ENCODE results near the gene UBR4. TPM values are rescaled to one million over a fixed set of nuclear protein-coding genes. Genes with fewer than 3 reads are reported as not detected.
"Not testable (repeated sequence)": the region's sequence is repeated elsewhere in the genome, so short reads cannot be mapped to it uniquely, and the experiment has no call there.

The UBR4 gene
- total RNA-seq, 2 experiments from 2014 or later, result 133 TPM

DNA sequence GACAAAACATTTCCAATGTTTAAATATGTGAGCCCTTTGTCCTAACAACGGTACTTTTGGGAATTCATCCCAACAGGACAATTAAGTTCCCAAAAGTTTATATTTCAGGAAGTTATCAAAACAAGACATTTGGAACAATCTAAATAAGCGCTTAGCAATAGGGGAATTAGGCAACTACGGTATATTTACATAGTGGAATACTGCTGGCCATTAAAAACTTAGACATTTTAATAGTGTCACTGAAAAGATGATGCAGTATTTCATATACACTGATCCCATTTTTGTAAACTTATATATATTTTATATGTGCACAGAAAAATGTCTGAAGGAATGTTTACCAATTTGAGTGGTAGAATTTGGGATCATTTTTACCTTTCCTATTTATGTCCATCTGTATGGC, 20.8 kb downstream of the UBR4 start:
- ChIA-PET CTCF (no interaction called here), POLR2A (no interaction called here)
- Mint-ChIP-seq H3K9me3 (no peaks in the 10 kb centered on the region), H3K36me3 (ENCODE audit: low read depth) (peaks cover 71% of the 10 kb centered on the region), H3K4me3 (no peak overlapping the region), H3K27me3 (no peaks in the 10 kb centered on the region), H3K27ac (no peak overlapping the region), H3K4me1 (ENCODE audit: low read depth) (peaks cover 24% of the 10 kb centered on the region)
- ATAC-seq (no peak), DNase-seq (no peak)
- intact Hi-C loops (cut with micrococcal nuclease), result no loop called here
- TF ChIP-seq, protein P1, sequence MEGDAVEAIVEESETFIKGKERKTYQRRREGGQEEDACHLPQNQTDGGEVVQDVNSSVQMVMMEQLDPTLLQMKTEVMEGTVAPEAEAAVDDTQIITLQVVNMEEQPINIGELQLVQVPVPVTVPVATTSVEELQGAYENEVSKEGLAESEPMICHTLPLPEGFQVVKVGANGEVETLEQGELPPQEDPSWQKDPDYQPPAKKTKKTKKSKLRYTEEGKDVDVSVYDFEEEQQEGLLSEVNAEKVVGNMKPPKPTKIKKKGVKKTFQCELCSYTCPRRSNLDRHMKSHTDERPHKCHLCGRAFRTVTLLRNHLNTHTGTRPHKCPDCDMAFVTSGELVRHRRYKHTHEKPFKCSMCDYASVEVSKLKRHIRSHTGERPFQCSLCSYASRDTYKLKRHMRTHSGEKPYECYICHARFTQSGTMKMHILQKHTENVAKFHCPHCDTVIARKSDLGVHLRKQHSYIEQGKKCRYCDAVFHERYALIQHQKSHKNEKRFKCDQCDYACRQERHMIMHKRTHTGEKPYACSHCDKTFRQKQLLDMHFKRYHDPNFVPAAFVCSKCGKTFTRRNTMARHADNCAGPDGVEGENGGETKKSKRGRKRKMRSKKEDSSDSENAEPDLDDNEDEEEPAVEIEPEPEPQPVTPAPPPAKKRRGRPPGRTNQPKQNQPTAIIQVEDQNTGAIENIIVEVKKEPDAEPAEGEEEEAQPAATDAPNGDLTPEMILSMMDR (IDR thresholded peaks at IDR 0.05), result no peak

DNA sequence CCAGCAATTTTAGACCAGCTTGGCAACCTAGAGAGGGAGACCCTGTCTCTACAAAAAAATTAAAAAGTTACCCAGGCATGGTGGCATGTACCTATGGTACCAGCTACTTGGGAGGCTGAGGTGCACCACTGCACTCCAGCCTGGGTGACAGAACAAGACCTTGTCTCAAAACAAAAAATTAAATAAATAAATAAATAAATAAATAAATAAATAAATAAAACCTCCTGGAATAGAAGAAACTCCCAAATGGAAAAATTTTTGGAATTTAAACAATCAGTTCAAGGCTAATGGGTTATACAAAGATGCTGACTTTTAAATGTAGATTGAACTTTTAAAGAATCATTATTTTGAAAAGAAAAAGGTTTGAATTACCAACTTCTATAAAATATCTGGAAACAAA, 22.2 kb downstream of the UBR4 start:
- H3K27me3 Mint-ChIP-seq, result no peaks in the 10 kb centered on the region
- ChIA-PET CTCF (no interaction called here), POLR2A (interaction anchor here (1.2 kb wide), 2 partner anchors 10 to 22 kb away, joined by 5 to 6 read pairs; partner anchors contain the start of gene UBR4)
- ATAC-seq, result no peak
- no peak for DNase-seq
- no peak overlapping the region for H3K4me3 Mint-ChIP-seq
- H3K9me3 Mint-ChIP-seq, result no peaks in the 10 kb centered on the region
- intact Hi-C loops (cut with micrococcal nuclease), result no loop called here
- peaks cover 24% of the 10 kb centered on the region for H3K4me1 Mint-ChIP-seq (ENCODE audit: low read depth)
- H3K27ac Mint-ChIP-seq, result peak overlapping the region; percentile 35
- H3K36me3 Mint-ChIP-seq (ENCODE audit: low read depth), result peaks cover 71% of the 10 kb centered on the region
- TF ChIP-seq, protein P1 (IDR thresholded peaks at IDR 0.05), result no peak

DNA sequence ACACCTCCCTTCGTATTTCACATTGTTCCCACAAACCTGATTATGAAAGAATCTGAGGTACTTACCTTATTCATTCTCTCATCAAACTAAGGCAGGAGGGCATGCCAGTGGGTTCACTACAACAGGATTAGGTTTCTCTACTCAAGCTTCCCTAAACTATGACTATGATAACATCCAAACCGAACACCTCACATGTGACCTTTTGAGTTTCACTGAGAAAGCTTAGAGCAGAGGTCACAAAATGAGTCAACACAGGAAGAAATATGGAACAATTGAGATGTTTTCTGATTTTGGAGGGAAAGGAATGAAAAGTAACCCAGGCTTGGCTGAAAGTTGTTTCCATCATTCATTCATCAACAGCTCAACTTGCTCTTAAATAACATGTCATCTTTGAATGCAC, 24.1 kb downstream of the UBR4 start:
- TF ChIP-seq, protein P1 (IDR thresholded peaks at IDR 0.05), result no peak
- POLR2A ChIA-PET, result interaction anchor here (1.0 to 1.3 kb wide), 2 partner anchors 22 to 24 kb away, joined by 3 to 8 read pairs; partner anchors contain the start of gene UBR4
- intact Hi-C loops (cut with micrococcal nuclease), result no loop called here

DNA sequence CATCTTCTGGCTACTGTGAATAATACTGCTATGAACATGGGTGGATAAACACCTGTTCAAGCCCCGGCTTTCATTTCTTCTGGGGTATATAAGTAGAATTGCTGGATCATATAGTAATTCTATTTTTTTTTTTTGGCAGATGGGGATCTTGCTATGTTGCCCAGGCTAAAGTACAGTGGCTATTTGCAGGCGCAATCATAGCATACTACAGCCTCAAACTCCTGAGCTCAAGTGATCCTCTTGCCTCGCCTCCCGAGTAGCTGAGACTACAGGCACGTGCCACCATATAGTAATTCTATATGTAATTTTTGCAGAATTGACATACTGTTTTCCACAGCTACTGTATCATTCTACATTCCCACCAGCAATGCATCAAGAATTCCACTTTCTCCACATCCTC, 27.8 kb downstream of the UBR4 start:
- TF ChIP-seq, protein P1 (IDR thresholded peaks at IDR 0.05), result no peak
- Mint-ChIP-seq H3K36me3 (ENCODE audit: low read depth) (peaks cover 80% of the 10 kb centered on the region), H3K4me3 (no peak overlapping the region), H3K27me3 (no peaks in the 10 kb centered on the region), H3K27ac (no peak overlapping the region), H3K9me3 (no peaks in the 10 kb centered on the region), H3K4me1 (ENCODE audit: low read depth) (peaks cover 46% of the 10 kb centered on the region)
- DNase-seq (no peak), ATAC-seq (no peak)
- POLR2A ChIA-PET, result interaction anchor here (0.8 kb wide), 1 partner anchor 70 kb away, joined by 3 read pairs; no protein-coding TSS in a partner anchor
- CTCF ChIA-PET, result interaction anchor here (1.0 to 1.5 kb wide), 2 partner anchors 53 to 59 kb away, joined by 4 to 5 read pairs; no protein-coding TSS in a partner anchor
- intact Hi-C loops (cut with micrococcal nuclease), result no loop called here

More for the DNA sequence above, 24.1 kb downstream of the UBR4 start:
- CTCF ChIA-PET, result interaction anchor here (1.1 kb wide), 1 partner anchor 476 kb away, joined by 3 read pairs; no protein-coding TSS in a partner anchor
- ATAC-seq (peak; percentile 89), DNase-seq (peak; percentile 17)
- Mint-ChIP-seq H3K27ac (peak overlapping the region; percentile 93), H3K9me3 (no peaks in the 10 kb centered on the region), H3K4me3 (no peak overlapping the region), H3K27me3 (no peaks in the 10 kb centered on the region), H3K36me3 (ENCODE audit: low read depth) (peaks cover 72% of the 10 kb centered on the region), H3K4me1 (ENCODE audit: low read depth) (peaks cover 32% of the 10 kb centered on the region)

DNA sequence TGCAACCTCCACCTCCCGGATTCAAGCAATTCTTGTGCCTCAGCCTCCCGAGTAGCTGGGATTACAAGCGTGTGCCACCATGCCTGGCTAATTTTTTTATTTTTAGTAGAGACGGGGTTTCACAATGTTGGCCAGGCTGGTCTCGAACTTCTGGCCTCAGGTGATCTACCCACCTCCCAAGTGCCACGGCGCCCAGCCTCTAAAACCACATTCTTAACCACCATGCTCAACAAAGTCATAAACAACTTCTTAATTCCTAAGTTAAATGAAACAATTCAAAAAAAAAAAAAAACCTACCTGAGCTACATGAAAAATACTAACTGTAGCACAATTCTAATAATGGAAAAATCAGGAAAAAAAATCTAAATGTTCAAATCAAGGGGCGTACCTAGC, 29.8 kb downstream of the UBR4 start:
- peak; percentile 22 for DNase-seq
- Mint-ChIP-seq H3K4me1 (ENCODE audit: low read depth) (peaks cover 31% of the 10 kb centered on the region), H3K36me3 (ENCODE audit: low read depth) (peaks cover 76% of the 10 kb centered on the region), H3K27ac (peak overlapping the region; percentile 78)
- ChIA-PET POLR2A (interaction anchor here (1.9 to 3.1 kb wide), 2 partner anchors 11 to 29 kb away, joined by 4 to 12 read pairs; no protein-coding TSS in a partner anchor), CTCF (interaction anchor here (0.7 to 2.9 kb wide), 14 partner anchors 11 to 473 kb away, joined by 3 to 27 read pairs (median 4); no protein-coding TSS in a partner anchor)
- H3K9me3 Mint-ChIP-seq; H3K4me3 Mint-ChIP-seq; H3K27me3 Mint-ChIP-seq; intact Hi-C loops (cut with micrococcal nuclease); ATAC-seq: not testable (repeated sequence)
